ENCODE results near the gene CUX1. TPM values are rescaled to one million over a fixed set of nuclear protein-coding genes. Genes with fewer than 3 reads are reported as not detected.
"Not testable (repeated sequence)": the region's sequence is repeated elsewhere in the genome, so short reads cannot be mapped to it uniquely, and the experiment has no call there.

The CUX1 gene
- polyA plus RNA-seq, 12 donors, result 38.3 to 53.1 (median 44.7) TPM

- no peak for DNase-seq
These were observed 488.2 kb downstream of the CUX1 start for GRCh38 chr7:102305414-102306268.

- no peak for DNase-seq
These were observed 489.7 kb downstream of the CUX1 start for GRCh38 chr7:102306916-102307677.

GRCh38 chr7:102310414-102310815 lies 493.0 kb downstream of the CUX1 start:
- DNase-seq, result no peak

GRCh38 chr7:102312317-102312716 lies 494.9 kb downstream of the CUX1 start:
- DNase-seq, result no peak

- no peak for DNase-seq
These were observed 496.8 kb downstream of the CUX1 start for GRCh38 chr7:102313997-102314780.

GRCh38 chr7:102317231-102318059 lies 500.0 kb downstream of the CUX1 start:
- DNase-seq, result no peak

GRCh38 chr7:102318482-102318971 lies 501.1 kb downstream of the CUX1 start:
- DNase-seq, result no peak

- DNase-seq, result no peak
These were observed 502.2 kb downstream of the CUX1 start for GRCh38 chr7:102319671-102320070.

- DNase-seq, result no peak
These were observed 502.8 kb downstream of the CUX1 start for GRCh38 chr7:102320181-102320580.

GRCh38 chr7:102320601-102321350 lies 503.4 kb downstream of the CUX1 start:
- DNase-seq, result no peak

GRCh38 chr7:102321351-102322201 lies 504.1 kb downstream of the CUX1 start:
- DNase-seq, result no peak

- no peak for DNase-seq
These were observed 504.8 kb downstream of the CUX1 start for GRCh38 chr7:102322202-102322715.

- no peak for DNase-seq
These were observed 506.4 kb downstream of the CUX1 start for GRCh38 chr7:102323914-102324195.

GRCh38 chr7:102325106-102325505 lies 507.7 kb downstream of the CUX1 start:
- not testable (repeated sequence) for DNase-seq

GRCh38 chr7:102326157-102326889 lies 508.9 kb downstream of the CUX1 start:
- no peak for DNase-seq

GRCh38 chr7:102327183-102327582 lies 509.8 kb downstream of the CUX1 start:
- DNase-seq, result not testable (repeated sequence)

- not testable (repeated sequence) for DNase-seq
These were observed 511.4 kb downstream of the CUX1 start for GRCh38 chr7:102328863-102329262.

- not testable (repeated sequence) for DNase-seq
These were observed 511.9 kb downstream of the CUX1 start for GRCh38 chr7:102329366-102329765.

Measured in muscle of arm (tissue), 12 donors.